T-helper 1 cell (primary cell): ENCODE results near the gene PNLIPRP3.

Experiments used
- DNase-seq, 5 donors: peaks; one replicate each; pipeline ENCODE4 v3.0.0-alpha.2; 2012 to 2020

The PNLIPRP3 gene

DNA sequence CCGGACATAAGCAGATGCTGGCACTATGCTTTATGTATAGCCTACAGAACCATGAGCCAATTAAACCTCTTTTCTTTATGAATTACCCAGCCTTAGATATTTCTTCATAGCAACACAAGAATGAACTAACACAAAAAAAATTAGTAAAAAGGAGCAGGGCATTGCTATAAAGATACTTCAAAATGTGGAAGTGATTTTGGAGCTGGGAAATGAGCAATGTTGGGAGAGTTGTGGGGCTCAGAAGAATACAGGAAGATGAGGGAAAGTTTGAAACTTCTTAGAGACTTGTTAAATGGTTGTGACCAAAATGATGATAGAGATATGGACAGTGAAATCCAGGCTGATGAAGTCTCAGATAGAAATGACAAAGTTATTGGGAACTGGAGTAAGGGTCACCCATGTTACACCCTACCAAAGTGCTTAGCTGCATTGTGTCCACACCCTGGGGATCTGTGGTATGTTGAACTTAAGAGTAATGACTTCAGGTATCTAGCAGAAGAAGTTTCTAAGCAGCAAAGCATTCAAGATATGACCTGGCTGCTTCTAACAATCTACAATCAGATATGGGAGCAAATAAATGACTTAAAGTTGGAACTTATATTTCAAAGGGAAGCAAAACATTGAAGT is 24.2 kb downstream of the PNLIPRP3 start:
- DNase-seq, result no peak

DNA sequence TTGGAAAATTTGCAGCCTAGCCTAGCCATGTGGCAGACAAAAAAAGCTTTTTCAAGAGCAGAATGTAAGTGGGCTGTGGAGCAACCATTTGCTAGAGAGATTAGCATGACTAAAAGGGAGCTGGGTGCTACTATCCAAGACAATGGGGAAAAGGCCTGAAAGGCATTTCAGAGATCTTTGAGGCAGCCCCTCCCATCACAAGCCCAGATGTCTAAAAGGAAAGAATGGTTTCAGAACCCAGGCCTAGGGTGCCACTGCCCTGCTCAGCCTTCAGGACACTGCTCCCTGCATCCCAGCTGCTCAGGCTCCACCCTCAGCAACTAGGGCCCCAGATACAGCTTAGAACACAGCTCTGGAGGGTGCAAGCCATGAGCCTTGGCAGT is 24.7 kb downstream of the PNLIPRP3 start:
- DNase-seq, result no peak

DNA sequence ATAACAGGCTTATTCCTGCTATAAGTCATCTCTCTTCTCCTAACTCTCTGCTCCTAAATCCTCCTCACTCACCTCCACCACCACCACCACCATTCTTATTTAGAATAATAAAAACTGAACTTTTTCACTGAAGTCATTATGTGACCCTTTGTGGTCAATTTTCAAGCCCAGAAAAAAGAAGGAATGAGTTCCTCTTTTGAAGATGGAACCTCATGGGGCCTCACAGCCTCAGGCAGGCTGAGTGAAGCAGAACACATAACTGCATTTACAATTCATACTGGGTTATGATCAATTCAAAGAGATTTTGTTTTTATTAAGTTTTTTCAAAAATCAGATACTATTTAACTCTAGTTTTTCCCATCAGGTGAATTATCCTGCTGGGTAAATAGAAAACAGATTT is 29.8 kb downstream of the PNLIPRP3 start:
- DNase-seq, result no peak

- no peak for DNase-seq
These were observed 32.6 kb downstream of the PNLIPRP3 start for GRCh38 chr10:116460219-116460618.

DNA sequence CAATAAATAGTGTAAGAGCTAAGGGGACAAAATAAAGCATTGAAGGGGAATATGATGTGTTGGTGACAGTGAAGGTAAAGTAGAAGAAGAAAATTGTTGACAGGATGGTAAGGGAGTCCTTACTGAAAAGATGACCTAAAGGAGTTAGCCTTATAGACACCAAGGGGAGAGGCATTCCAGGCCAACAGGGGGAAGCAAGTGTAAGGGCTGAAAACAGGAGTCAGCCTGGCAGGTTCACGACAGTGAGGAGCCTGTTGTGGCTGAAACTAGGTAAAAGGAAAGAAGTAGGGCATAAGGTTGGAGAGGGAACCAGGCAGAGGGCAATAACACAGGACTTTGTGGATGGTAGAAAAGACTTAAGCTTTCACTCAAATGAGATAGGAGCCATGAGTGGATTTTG is 34.0 kb downstream of the PNLIPRP3 start:
- no peak for DNase-seq

DNA sequence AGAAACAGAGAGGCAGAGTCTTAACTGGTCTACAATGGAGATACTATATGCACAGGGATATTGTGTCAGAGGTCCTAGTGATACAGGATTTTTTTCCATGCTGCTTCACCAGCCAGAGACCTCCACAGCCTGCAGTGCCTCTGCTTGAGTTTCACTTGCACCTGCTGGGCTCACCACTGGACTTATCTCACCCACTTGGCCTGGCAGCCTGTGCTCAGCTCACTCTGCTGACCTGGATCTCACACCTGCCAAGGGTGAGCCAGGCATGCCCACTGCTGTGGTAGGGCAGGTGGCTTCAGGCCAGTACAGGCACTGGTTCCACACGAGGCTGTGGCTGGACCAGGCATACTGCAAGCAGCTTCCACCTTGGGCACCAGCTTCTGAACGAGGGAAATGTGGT is 36.6 kb downstream of the PNLIPRP3 start:
- no peak for DNase-seq

GRCh38 chr10:116465546-116465945 is 37.9 kb downstream of the PNLIPRP3 start:
- peak in 1 of 5 donors; percentile 7 for DNase-seq

DNA sequence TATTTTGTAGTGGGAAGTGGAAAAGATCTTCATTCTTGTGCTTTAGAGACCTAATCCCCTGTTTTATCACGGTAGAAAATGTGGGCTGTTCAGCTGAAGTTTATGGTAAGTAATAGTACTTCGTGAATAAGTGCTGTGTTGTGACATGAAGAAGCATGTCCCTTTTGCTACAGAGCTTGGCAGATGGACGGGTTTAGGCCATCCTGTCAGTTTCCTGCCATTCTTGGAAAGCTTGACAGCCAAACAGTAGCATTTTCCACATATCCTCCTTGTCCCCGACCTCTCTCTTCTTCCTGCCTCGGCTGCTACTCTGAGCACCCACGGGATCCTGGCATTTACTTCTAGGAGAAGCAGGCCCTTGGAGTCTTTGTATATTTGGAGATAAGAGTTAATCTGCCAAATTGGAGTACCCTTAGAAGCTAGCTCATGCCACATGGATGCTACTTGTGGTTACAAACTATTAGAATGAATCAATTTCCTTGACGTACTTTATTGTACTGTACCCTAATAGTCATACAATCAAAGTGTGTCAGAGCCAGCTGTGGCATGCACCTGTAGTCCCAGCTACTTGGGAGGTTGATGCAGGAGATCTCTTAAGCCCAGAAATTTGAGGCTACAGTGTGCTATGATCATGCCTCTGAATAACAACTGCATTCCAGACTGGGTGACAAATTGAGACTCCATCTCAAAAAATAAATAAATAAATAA is 39.2 kb downstream of the PNLIPRP3 start:
- no peak for DNase-seq

- no peak for DNase-seq
These were observed 41.8 kb downstream of the PNLIPRP3 start for GRCh38 chr10:116469437-116469836.

GRCh38 chr10:116470071-116470470 is 42.4 kb downstream of the PNLIPRP3 start:
- no peak for DNase-seq

GRCh38 chr10:116470768-116471415 is 43.2 kb downstream of the PNLIPRP3 start:
- no peak for DNase-seq

- DNase-seq, result no peak
These were observed 45.2 kb downstream of the PNLIPRP3 start for GRCh38 chr10:116472891-116473290.

- no peak for DNase-seq
These were observed 48.2 kb downstream of the PNLIPRP3 start for GRCh38 chr10:116475866-116476265.

- DNase-seq, result no peak
These were observed 48.8 kb downstream of the PNLIPRP3 start for GRCh38 chr10:116476461-116476860.

GRCh38 chr10:116477986-116478664 is 50.5 kb downstream of the PNLIPRP3 start:
- DNase-seq, result no peak

DNA sequence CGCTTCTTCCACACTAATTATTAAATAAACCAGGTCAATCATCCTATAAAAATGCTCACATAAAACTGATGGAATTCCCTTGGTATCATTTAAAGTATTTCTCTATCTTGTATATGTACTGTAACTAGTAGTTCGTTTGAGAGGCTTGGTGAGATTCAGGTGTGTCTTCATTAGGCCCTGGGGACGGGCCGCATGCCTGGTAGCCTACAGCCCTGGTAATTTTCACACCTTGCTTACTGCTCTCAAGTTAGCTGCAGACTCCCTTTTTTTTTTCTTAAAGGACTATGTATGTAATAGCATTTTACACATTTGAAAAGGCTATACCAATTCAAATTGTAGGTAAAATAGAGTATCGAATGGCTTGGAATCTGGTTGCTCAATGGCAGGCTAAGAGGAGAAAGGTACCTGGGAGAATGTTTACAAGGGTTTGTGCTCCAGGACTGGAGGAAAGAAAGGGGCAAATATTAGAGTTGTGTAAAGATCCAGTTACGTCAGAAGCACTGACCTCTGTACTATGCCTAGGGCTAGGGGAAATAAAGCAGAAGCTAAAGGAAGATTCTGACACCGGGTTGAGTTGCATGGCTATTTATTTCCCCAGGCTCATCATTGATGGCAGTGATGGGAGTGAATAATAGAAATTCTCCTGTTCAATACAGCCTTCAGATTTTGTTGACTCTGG is 59.3 kb downstream of the PNLIPRP3 start:
- no peak for DNase-seq

GRCh38 chr10:116487522-116488430 is 60.1 kb downstream of the PNLIPRP3 start:
- DNase-seq, result no peak

GRCh38 chr10:116489460-116489859 is 61.8 kb downstream of the PNLIPRP3 start:
- no peak for DNase-seq

GRCh38 chr10:116490028-116490662 is 62.5 kb downstream of the PNLIPRP3 start:
- no peak for DNase-seq

GRCh38 chr10:116504786-116505185 is 77.1 kb downstream of the PNLIPRP3 start:
- DNase-seq, result no peak

DNA sequence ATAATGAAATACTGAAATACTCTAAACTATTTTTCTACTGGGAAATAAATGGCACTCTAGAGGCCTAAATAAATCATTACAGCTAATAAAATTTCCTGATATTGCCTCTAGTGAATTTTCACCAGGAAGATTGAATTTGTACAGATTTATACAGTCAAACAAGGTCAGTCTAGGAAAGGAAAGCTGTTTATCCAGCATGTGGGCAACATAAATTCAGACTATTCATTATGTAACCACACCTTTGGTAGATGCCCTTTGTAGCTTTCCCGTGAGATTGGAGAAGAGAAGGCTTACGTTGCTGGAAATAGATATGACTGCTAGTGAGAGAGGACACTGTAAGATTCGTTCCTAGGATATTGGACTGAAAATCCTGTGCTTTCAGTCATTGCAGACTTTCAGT is 82.9 kb downstream of the PNLIPRP3 start:
- DNase-seq, result no peak
